GM19193 (cell line): ENCODE measurements around the gene IQSEC1.

Experiments
- POLR2A ChIP-seq: IDR thresholded peaks from 4 replicates; pipeline ENCODE4 v1.6.1; 2011; ENCODE audit not compliant: insufficient read depth, insufficient read length; ENCODE audit errors: extremely low read depth

Gene IQSEC1

GRCh38 chr3:13068269-13069010, 4.8 kb downstream of the IQSEC1 start:
- TF ChIP-seq POLR2A: no peak

DNA sequence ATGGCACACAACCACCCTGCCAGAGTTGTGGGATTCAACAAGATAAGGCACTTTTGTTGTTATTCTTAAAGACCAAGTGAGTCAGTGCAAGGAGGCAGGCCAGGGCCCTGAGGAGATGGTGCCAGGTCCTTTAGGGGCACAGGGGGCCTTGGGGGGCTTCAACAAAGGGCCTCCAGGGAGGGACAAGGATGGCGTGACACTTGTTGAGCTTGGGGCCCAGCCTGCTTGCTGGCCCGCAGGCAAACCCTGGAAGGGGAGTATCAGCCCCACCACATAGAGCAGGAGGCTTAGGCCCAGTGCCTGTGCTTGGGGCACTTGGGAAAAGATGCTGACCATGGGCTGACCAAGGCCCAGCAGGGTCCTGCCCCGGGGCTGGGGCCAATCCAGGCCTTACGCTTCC, 5.5 kb downstream of the IQSEC1 start:
- no peak for TF ChIP-seq POLR2A

GRCh38 chr3:13066834-13067233, 6.4 kb downstream of the IQSEC1 start:
- no peak for TF ChIP-seq POLR2A

DNA sequence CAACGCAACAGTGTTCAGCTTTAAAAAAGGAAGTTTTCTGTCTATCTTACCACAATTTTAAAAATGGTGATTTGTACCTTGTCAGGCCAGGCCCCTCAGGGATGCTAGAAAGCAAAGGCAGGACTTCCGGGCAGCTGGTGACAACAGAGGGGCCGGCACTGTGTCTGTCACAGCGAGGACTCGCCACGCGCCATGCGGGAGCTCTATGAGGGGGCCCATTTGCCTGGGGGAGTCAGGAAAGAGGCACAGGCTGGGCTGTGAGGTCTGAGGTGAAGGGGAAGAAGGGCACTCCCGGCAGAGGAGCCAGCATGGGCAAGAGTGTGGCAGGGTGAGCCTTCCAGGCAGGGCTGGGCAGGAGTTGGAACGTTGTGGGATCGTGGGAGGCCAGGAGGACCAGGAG, 7.0 kb downstream of the IQSEC1 start:
- TF ChIP-seq POLR2A: no peak

GRCh38 chr3:13065727-13066126, 7.5 kb downstream of the IQSEC1 start:
- TF ChIP-seq POLR2A: no peak

DNA sequence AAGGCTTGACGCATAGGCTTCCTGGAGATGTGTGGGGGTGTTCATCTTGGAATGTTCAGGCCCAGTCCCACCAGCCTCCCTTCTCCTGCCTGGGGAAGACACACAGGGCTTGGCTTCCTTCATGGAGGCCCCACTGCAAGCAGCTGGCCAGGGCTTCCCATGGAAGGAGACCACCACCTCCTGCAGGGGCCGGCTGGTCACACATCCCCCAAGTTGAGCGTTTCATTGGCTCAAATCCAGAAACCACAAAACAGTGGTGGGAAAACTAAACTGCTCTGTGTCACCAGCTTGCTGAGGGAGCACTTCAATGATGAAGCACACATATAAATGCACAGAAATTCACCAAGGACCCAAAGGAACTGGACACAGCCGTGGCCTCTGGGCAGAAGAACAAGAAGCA, 8.3 kb downstream of the IQSEC1 start:
- no peak for TF ChIP-seq POLR2A

DNA sequence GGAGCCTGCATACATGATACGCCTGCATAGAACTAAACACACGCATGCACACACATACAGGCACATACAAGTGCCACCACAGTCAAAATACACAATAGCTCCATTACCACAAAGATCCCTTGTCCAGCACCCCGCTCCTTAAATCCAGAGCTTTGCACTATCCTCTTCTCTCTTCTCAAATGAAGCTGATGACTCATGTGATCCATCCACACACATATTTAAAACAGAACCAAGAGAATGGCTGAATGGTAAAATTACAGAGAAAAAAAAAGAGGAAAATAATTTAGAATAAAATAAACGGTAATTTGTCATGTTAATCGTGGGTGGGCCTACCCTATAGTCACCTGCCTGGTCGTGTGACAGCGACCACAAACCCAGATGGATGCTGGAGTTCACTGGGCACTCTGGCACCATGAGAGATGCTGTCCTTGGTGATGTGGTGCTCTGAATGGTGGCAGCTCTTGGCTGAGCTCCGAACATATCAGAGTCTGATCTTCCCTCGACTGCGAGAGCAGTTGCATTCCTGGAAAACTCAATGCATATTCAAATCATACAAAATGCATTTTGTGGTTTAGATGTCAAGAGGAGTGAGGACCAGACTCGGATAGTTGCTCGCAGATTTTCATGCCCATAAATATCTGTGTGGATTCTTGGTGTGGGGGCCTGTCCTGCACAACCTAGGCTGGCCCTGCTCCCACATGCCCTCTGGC, 8.9 kb downstream of the IQSEC1 start:
- TF ChIP-seq POLR2A: no peak

GRCh38 chr3:13063225-13063624, 10.0 kb downstream of the IQSEC1 start:
- no peak for TF ChIP-seq POLR2A

DNA sequence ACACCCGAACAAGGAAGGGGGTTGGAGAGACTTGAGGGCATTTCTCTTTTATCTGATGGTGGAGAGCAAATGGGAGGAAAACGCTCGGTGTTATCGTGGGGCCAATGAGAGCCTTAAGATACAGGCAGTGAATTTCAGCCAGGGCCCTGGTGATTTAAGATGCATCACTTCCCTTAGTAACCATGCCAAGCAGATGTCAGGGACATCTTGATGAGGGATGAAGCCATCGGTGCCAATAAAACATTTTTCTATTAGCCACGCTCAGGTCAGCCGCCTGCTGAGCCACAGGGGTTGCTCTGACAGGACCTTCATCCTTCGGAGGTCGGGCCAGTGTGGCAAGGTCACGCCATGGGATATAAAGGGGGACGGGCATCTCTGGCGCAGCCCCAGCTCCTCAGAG, 10.6 kb downstream of the IQSEC1 start:
- no peak for TF ChIP-seq POLR2A

GRCh38 chr3:13060341-13060910, 12.8 kb downstream of the IQSEC1 start:
- no peak for TF ChIP-seq POLR2A

DNA sequence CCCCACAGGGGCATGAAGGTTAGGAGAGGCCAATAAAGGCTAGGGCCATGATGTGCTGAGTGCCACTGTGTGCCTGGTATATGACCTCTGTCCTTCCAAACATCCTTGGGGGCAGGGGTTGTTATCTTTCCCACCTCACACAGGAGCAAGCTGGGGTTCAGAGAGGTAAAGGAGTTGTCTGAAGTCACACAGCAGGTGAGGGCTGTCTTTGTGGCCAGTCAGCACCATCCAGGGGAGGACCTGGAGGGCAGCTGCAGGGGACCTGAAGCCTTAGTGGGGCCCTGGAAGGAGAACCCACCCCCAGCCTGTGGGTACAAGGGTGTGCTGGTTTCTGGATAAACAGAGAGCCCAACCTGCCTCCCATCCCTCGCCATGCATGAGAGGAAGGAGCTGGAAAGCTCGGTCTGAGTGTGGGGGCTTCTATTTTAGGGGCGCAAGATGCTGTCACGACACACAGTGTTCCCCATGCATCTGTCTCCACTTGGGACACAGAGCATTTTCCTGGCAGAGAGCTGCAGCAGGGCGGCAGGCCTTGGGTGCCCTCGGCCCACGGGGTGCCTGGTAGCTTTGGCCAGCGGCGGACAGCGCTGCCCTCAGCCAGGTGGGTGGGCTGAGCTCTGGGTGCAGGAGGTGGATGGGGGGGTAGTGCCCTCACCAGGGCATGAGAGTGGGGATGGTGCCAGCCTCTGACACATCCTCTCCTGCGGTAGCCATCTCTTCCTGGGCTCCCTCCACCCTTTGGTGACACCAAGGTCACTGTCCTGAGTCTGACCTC, 14.7 kb downstream of the IQSEC1 start:
- no peak for TF ChIP-seq POLR2A

- no peak for TF ChIP-seq POLR2A
These were observed 15.8 kb downstream of the IQSEC1 start for GRCh38 chr3:13057282-13058040.

GRCh38 chr3:13055634-13056033, 17.6 kb downstream of the IQSEC1 start:
- no peak for TF ChIP-seq POLR2A
